Chondrocyte (in vitro differentiated cells): Measurements from ENCODE around the gene DNAJB6. TPM values are rescaled to one million over a fixed set of nuclear protein-coding genes. Genes with fewer than 3 reads are reported as not detected.

ENCODE experiments used
- DNase-seq: peaks from one replicate; pipeline ENCODE4 v3.0.0; 2021; ENCODE audit warnings: mixed read lengths, low spot score
- H3K27ac Mint-ChIP-seq: one replicate; pipeline ENCODE4 v1.8.0; 2021; ENCODE audit warnings: mild to moderate bottlenecking, moderate library complexity, mixed read lengths; ENCODE audit not compliant: unreplicated experiment
- H3K27me3 Mint-ChIP-seq: 2 replicates; pipeline ENCODE4 v1.8.0; 2021; ENCODE audit warnings: low read depth, mixed read lengths
- H3K36me3 Mint-ChIP-seq: 2 replicates; pipeline ENCODE4 v1.8.0; 2021; ENCODE audit warnings: low read depth, mixed read lengths
- H3K4me1 Mint-ChIP-seq: 2 replicates; pipeline ENCODE4 v1.8.0; 2021; ENCODE audit warnings: low read depth, mild to moderate bottlenecking, mixed read lengths
- H3K4me3 Mint-ChIP-seq: one replicate; pipeline ENCODE4 v1.8.0; 2021; ENCODE audit warnings: mild to moderate bottlenecking, moderate library complexity, mixed read lengths; ENCODE audit not compliant: unreplicated experiment
- H3K9me3 Mint-ChIP-seq: 2 replicates; pipeline ENCODE4 v1.8.0; 2021; ENCODE audit warnings: low read depth, mixed read lengths
- CTCF ChIP-seq: fragments of 200-600 bp; sonication (generic); IDR thresholded peaks from 2 replicates; pipeline ENCODE4 v1.5.0; 2021; ENCODE audit warnings: antibody characterized with exemption, mild to moderate bottlenecking, moderate library complexity
- total RNA-seq: library from RNA; stranded (reverse); gene quantifications from 3 replicates; pipeline ENCODE4 v1.2.1, GENCODE V29; 2021

DNAJB6 gene
- total RNA-seq, 1 donor from 2014 or later, result 108 TPM

- DNase-seq, result peak; percentile 84
- H3K4me1 Mint-ChIP-seq, result no peaks in the 10 kb centered on the region
- H3K4me3 Mint-ChIP-seq, result no peak overlapping the region
- no peaks in the 10 kb centered on the region for H3K9me3 Mint-ChIP-seq
- peaks cover 13% of the 10 kb centered on the region for H3K36me3 Mint-ChIP-seq
- H3K27me3 Mint-ChIP-seq, result no peaks in the 10 kb centered on the region
- no peak overlapping the region for H3K27ac Mint-ChIP-seq
- TF ChIP-seq CTCF, result no peak
Observed at GRCh38 chr7:157415486-157415885, 78.7 kb downstream of the DNAJB6 start.

DNA sequence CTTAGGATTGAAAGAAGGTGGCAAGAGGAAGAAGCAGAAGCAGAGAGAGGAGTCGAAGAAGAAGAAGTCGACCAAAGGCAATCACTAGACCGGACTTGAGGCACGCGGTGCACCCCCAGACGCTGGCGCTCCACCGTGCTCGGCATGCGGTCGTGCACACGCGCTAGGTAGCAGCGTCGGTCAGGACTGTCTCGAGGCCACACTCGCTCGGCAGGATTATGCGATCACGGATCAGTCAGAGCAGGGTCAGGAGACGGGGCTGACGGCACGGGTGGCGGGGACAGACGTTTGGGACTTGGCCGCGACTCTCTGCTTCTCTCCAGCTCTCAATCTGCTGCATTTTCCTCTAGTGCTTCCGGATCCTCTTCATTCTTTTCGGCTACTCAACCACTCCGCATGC lies 79.2 kb downstream of the DNAJB6 start:
- Mint-ChIP-seq H3K4me1 (no peaks in the 10 kb centered on the region), H3K9me3 (no peaks in the 10 kb centered on the region), H3K4me3 (no peak overlapping the region), H3K27ac (no peak overlapping the region), H3K36me3 (peaks cover 12% of the 10 kb centered on the region), H3K27me3 (no peaks in the 10 kb centered on the region)
- peak; percentile 85 for DNase-seq
- TF ChIP-seq CTCF, result no peak

- Mint-ChIP-seq H3K9me3 (no peaks in the 10 kb centered on the region), H3K4me1 (peaks cover 7% of the 10 kb centered on the region), H3K4me3 (no peak overlapping the region), H3K36me3 (peaks cover 10% of the 10 kb centered on the region), H3K27me3 (no peaks in the 10 kb centered on the region), H3K27ac (no peak overlapping the region)
- no peak for TF ChIP-seq CTCF
- DNase-seq, result peak; percentile 87
Observed at GRCh38 chr7:157418204-157419034, 81.6 kb downstream of the DNAJB6 start.

DNA sequence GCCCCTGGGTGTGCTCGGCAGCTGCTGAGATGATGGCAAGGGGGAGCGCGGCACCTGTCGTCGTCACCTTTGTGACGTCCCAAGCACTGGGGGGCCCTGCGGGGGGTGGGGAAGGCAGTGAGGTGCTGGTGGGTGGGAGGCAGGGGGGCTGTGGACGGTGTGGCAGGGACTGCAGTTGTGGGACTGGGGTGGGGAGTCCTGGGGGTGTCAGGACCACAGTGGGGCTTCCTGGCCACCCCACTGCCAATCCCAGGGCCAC lies 82.2 kb downstream of the DNAJB6 start:
- Mint-ChIP-seq H3K4me1 (peaks cover 9% of the 10 kb centered on the region), H3K36me3 (peaks cover 10% of the 10 kb centered on the region), H3K9me3 (no peaks in the 10 kb centered on the region), H3K27me3 (no peaks in the 10 kb centered on the region), H3K4me3 (no peak overlapping the region), H3K27ac (no peak overlapping the region)
- TF ChIP-seq CTCF, result no peak
- no peak for DNase-seq

GRCh38 chr7:157422279-157422678 lies 85.5 kb downstream of the DNAJB6 start:
- Mint-ChIP-seq H3K27me3 (no peaks in the 10 kb centered on the region), H3K36me3 (peaks cover 2% of the 10 kb centered on the region), H3K9me3 (no peaks in the 10 kb centered on the region), H3K27ac (no peak overlapping the region), H3K4me1 (peaks cover 9% of the 10 kb centered on the region), H3K4me3 (no peak overlapping the region)
- no peak for TF ChIP-seq CTCF
- peak; percentile 89 for DNase-seq
